ENCODE results near the gene NEK10. TPM values are rescaled to one million over a fixed set of nuclear protein-coding genes. Genes with fewer than 3 reads are reported as not detected.

Gene NEK10
- total and polyA plus RNA-seq, 2 of the 13 experiments (the other 11 are each of a cell fraction or from before 2014, with no cell fraction given), result 2.8 to 14.2 TPM

GRCh38 chr3:27317096-27317495, 52.1 kb downstream of the NEK10 start (continued):
- TF ChIP-seq FOXK1 (CRISPR knock-in tag; IDR thresholded peaks at IDR 0.05; ENCODE audit: borderline replicate concordance, low read depth), result peak; percentile 50; the same call in 1 of the 2 replicates
- TF ChIP-seq ZNF256 (CRISPR knock-in tag; conservative IDR thresholded peaks at IDR 0.05), result no peak
- TF ChIP-seq ATF5 (CRISPR knock-in tag; IDR thresholded peaks at IDR 0.05; ENCODE audit: low read depth), result no peak
- TF ChIP-seq TFE3 (CRISPR knock-in tag; IDR thresholded peaks at IDR 0.05), result peak; percentile 19; the same call in 1 of the 2 replicates
- TF ChIP-seq TCF12 (IDR thresholded peaks at IDR 0.05), result no peak
- no peak for TF ChIP-seq TCF12 (CRISPR knock-in tag; IDR thresholded peaks at IDR 0.05)
- TF ChIP-seq TOPORS (CRISPR knock-in tag; IDR thresholded peaks at IDR 0.05), result no peak
- TF ChIP-seq E2F5 (CRISPR knock-in tag; conservative IDR thresholded peaks at IDR 0.05), result no peak
- peak; percentile 72; the same call in 1 of the 2 replicates for TF ChIP-seq FOXO1 (CRISPR knock-in tag; IDR thresholded peaks at IDR 0.05)
- TF ChIP-seq CC2D1A (CRISPR knock-in tag; IDR thresholded peaks at IDR 0.05), result no peak
- TF ChIP-seq U2AF2 (IDR thresholded peaks at IDR 0.05; ENCODE audit: low read depth, low read length), result no peak
- TF ChIP-seq ZNF10 (CRISPR knock-in tag; IDR thresholded peaks at IDR 0.05; ENCODE audit: borderline replicate concordance, low read depth), result no peak
- no peak for TF ChIP-seq MAFF (IDR thresholded peaks at IDR 0.05; ENCODE audit: low read depth, low read length)
- TF ChIP-seq FOXA1 (IDR thresholded peaks at IDR 0.05), result peak; percentile 69
- peak; percentile 91 for TF ChIP-seq FOXA1 (CRISPR knock-in tag; IDR thresholded peaks at IDR 0.05)
- TF ChIP-seq ZNF136 (CRISPR knock-in tag; IDR thresholded peaks at IDR 0.05; ENCODE audit: low read depth), result no peak
- no peak for TF ChIP-seq TFAP4 (IDR thresholded peaks at IDR 0.05; ENCODE audit: borderline replicate concordance, low read depth)
- TF ChIP-seq ZNF253 (CRISPR knock-in tag; IDR thresholded peaks at IDR 0.05; ENCODE audit: borderline replicate concordance), result no peak
- TF ChIP-seq ZMAT5 (CRISPR knock-in tag; IDR thresholded peaks at IDR 0.05; ENCODE audit: borderline replicate concordance, low read depth), result no peak
- no peak for TF ChIP-seq NKX3-1 (CRISPR knock-in tag; IDR thresholded peaks at IDR 0.05)
- no peak for TF ChIP-seq ZSCAN25 (CRISPR knock-in tag; IDR thresholded peaks at IDR 0.05)
- no peak for TF ChIP-seq ARID2 (CRISPR knock-in tag; IDR thresholded peaks at IDR 0.05; ENCODE audit: borderline replicate concordance)
- no peak for TF ChIP-seq DMTF1 (CRISPR knock-in tag; IDR thresholded peaks at IDR 0.05)
- TF ChIP-seq TRAFD1 (CRISPR knock-in tag; IDR thresholded peaks at IDR 0.05; ENCODE audit: borderline replicate concordance), result no peak

Measured in HepG2 (cell line).